ENCODE data around the gene GNPAT. TPM values are rescaled to one million over a fixed set of nuclear protein-coding genes. Genes with fewer than 3 reads are reported as not detected.

The GNPAT gene
- total RNA-seq, 1 experiment from 2014 or later, result 32.8 TPM

Other genes starting within 250 kb of the GNPAT start
- 2.0 to 2.4 TPM (median 2.2 TPM) in 3 replicates for gene FAM89A, start 201.0 kb upstream of the GNPAT start, total RNA-seq (2021)
- not detected in 3 replicates for gene TRIM67, start 79.2 kb upstream of the GNPAT start, total RNA-seq (2021)
- 9.1 to 11.3 TPM (median 10.2 TPM) in 3 replicates for gene EXOC8, start 96.6 kb downstream of the GNPAT start, total RNA-seq (2021)
- gene SPRTN, start 97.1 kb downstream of the GNPAT start, total RNA-seq (2021), result 12.6 to 14.6 TPM (median 12.7 TPM) in 3 replicates
- gene EGLN1, start 181.1 kb downstream of the GNPAT start, total RNA-seq (2021), result 13.7 to 17.7 TPM (median 15.3 TPM) in 3 replicates